HepG2 (cell line): Measurements from ENCODE around the gene MAVS. TPM values are rescaled to one million over a fixed set of nuclear protein-coding genes. Genes with fewer than 3 reads are reported as not detected.

Experiments
- BRCA1 ChIP-seq: sonication (generic); formaldehyde crosslinking; IDR thresholded peaks from 2 replicates; pipeline ENCODE4 v1.4.0; 2020; ENCODE audit warnings: missing genetic modification reagents
- CREB3 ChIP-seq: sonication (generic); formaldehyde crosslinking; IDR thresholded peaks from 2 replicates; pipeline ENCODE4 v1.5.0; 2020; ENCODE audit warnings: missing genetic modification reagents
- HDAC1 ChIP-seq: sonication (generic); formaldehyde crosslinking; IDR thresholded peaks from 2 replicates; pipeline ENCODE4 v1.5.1; 2020; ENCODE audit warnings: mild to moderate bottlenecking, missing genetic modification reagents
- HNF4A ChIP-seq: sonication (generic); formaldehyde crosslinking; IDR thresholded peaks from 2 replicates; pipeline ENCODE4 v1.4.0; 2020; ENCODE audit warnings: missing genetic modification reagents
- KDM1A ChIP-seq: IDR thresholded peaks from 2 replicates; pipeline ENCODE4 v1.6.1; 2016; ENCODE audit warnings: missing compliant biosample characterization
- KLF16 ChIP-seq, 2 experiments: sonication (generic) in 1 of 2; formaldehyde crosslinking in 1 of 2; IDR thresholded peaks; 2 replicates each; pipeline versions ENCODE4 v1.6.1 to v1.8.0; 2016 to 2023; ENCODE audit warnings: missing genetic modification reagents in 2 of 2, missing compliant biosample characterization in 1 of 2
- MAX ChIP-seq: IDR thresholded peaks from 2 replicates; pipeline ENCODE4 v1.6.1; 2012; ENCODE audit warnings: inconsistent platforms
- NCOA1 ChIP-seq: sonication (generic); formaldehyde crosslinking; IDR thresholded peaks from 2 replicates; pipeline ENCODE4 v1.9.0; 2021; ENCODE audit warnings: missing genetic modification reagents
- PHF21A ChIP-seq: sonication (generic); formaldehyde crosslinking; IDR thresholded peaks from 2 replicates; pipeline ENCODE4 v1.5.0; 2020; ENCODE audit warnings: mild to moderate bottlenecking, missing genetic modification reagents
- SATB2 ChIP-seq: sonication (generic); formaldehyde crosslinking; IDR thresholded peaks from 2 replicates; pipeline ENCODE4 v1.5.0; 2020; ENCODE audit warnings: missing genetic modification reagents
- SRSF1 ChIP-seq: fragments of 200-400 bp; formaldehyde crosslinking; optimal IDR thresholded peaks from 2 replicates; pipeline ENCODE3; 2017; ENCODE audit warnings: mild to moderate bottlenecking, low read depth, low read length, moderate library complexity
- STAT5B ChIP-seq: sonication (generic); formaldehyde crosslinking; IDR thresholded peaks from 2 replicates; pipeline ENCODE4 v1.4.0; 2020; ENCODE audit warnings: missing genetic modification reagents
- ZBTB14 ChIP-seq: sonication (generic); formaldehyde crosslinking; IDR thresholded peaks from 2 replicates; pipeline ENCODE4 v1.4.0; 2020; ENCODE audit warnings: missing genetic modification reagents
- ZFP37 ChIP-seq: sonication (generic); formaldehyde crosslinking; IDR thresholded peaks from 2 replicates; pipeline ENCODE4 v1.4.0; 2020; ENCODE audit warnings: missing genetic modification reagents, borderline replicate concordance
- ZFP90 ChIP-seq: sonication (generic); formaldehyde crosslinking; IDR thresholded peaks from 2 replicates; pipeline ENCODE4 v1.8.0; 2022; ENCODE audit warnings: missing genetic modification reagents, mild to moderate bottlenecking, inconsistent platforms, borderline replicate concordance
- ZNF282 ChIP-seq: fragments of 450-650 bp; IDR thresholded peaks from 2 replicates; pipeline ENCODE4 v1.6.1; 2018; ENCODE audit not compliant: partially characterized antibody
- ZNF543 ChIP-seq: sonication (generic); formaldehyde crosslinking; IDR thresholded peaks from 2 replicates; pipeline ENCODE4 v1.4.0; 2020; ENCODE audit warnings: mild to moderate bottlenecking, missing genetic modification reagents
- ZNF607 ChIP-seq: sonication (generic); formaldehyde crosslinking; IDR thresholded peaks from 2 replicates; pipeline ENCODE4 v1.5.1; 2020; ENCODE audit warnings: missing genetic modification reagents, mild to moderate bottlenecking, borderline replicate concordance
- ZNF766 ChIP-seq: sonication (generic); formaldehyde crosslinking; IDR thresholded peaks from 2 replicates; pipeline ENCODE4 v1.5.0; 2020; ENCODE audit warnings: missing genetic modification reagents, borderline replicate concordance
- ZSCAN20 ChIP-seq: sonication (generic); formaldehyde crosslinking; IDR thresholded peaks from 2 replicates; pipeline ENCODE4 v1.4.0; 2020; ENCODE audit warnings: missing genetic modification reagents, mild to moderate bottlenecking, borderline replicate concordance
- polyA plus RNA-seq, 8 experiments: library from polyadenylated mRNA; depleted of rRNA in 3 of 8; stranded (reverse) in 7 of 8; unstranded in 1 of 8; fragments of >200 nt; fragmentation: Illumina TruSeq in 4 of 8; extraction: Trizol in 4 of 8; gene quantifications; 2 replicates each; pipeline versions ENCODE4 v1.2.1 to v1.2.3, GENCODE V29; 2011 to 2016; ENCODE audit warnings: low read depth in 4 of 8, missing spikeins in 1 of 8, mixed read lengths in 1 of 8; ENCODE audit not compliant: insufficient read depth in 1 of 8
- total RNA-seq, 5 experiments: library from RNA; depleted of rRNA; stranded (reverse); fragments of >200 nt; fragmentation: Illumina TruSeq; extraction: Trizol; gene quantifications; 2 replicates each; pipeline ENCODE4 v1.2.3, GENCODE V29; 2016; ENCODE audit warnings: low read depth in 1 of 5
- TF ChIP-seq, protein P1 (sequence below): sonication (generic); formaldehyde crosslinking; IDR thresholded peaks from 2 replicates; pipeline ENCODE4 v1.9.0; 2021; ENCODE audit warnings: missing genetic modification reagents, borderline replicate concordance

The MAVS gene
- total and polyA plus RNA-seq, 2 of the 13 experiments (the other 11 are each of a cell fraction or from before 2014, with no cell fraction given), result 27.3 to 36.6 TPM

DNA sequence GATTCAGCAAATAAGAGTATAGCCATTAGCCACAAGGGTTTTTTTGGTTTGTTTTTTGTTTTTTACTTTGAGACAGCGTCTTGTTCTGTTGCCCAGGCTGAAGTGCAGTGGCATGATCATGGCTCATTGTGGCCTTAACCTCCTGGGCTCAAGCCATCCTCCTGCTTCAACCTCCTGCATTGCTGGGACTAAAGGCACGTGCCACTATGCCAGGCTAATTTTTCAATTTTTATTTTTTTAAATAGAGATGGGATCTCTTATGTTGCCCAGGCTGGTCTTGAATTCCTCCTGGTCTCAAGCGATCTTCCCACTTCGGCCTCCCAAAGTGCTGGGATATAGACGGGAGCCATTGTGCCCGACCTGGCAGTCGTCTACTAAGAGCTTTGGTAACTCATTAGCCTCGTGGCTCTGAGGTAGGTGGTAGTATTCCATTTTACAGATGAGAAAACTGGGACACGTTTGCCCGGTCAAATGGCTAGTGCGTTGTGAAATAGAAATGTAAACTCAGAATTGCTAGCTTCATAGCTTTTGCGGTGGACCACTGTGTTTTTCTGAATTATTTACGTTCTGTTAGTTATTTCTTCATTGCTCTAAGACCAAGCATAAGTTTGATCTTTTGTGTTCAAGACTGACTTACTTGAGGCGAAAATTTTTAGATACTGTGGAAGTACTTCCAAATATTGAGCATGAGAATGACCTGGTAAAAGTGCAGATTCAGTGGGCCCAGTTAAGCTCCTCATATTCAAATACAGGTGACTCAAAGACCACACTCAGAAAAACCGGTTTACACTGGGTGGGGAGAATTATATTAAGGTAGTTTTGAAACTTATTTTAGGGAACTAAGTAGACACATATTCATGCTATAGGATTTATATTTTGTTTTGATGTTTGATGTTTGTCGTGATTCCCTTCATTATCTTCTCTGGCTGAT is 44.6 kb downstream of the MAVS start (continued):
- TF ChIP-seq BRCA1 (CRISPR knock-in tag), result 0 out of 2 replicates have a peak, but pooled peaks have one; percentile 29
- TF ChIP-seq, protein P1, sequence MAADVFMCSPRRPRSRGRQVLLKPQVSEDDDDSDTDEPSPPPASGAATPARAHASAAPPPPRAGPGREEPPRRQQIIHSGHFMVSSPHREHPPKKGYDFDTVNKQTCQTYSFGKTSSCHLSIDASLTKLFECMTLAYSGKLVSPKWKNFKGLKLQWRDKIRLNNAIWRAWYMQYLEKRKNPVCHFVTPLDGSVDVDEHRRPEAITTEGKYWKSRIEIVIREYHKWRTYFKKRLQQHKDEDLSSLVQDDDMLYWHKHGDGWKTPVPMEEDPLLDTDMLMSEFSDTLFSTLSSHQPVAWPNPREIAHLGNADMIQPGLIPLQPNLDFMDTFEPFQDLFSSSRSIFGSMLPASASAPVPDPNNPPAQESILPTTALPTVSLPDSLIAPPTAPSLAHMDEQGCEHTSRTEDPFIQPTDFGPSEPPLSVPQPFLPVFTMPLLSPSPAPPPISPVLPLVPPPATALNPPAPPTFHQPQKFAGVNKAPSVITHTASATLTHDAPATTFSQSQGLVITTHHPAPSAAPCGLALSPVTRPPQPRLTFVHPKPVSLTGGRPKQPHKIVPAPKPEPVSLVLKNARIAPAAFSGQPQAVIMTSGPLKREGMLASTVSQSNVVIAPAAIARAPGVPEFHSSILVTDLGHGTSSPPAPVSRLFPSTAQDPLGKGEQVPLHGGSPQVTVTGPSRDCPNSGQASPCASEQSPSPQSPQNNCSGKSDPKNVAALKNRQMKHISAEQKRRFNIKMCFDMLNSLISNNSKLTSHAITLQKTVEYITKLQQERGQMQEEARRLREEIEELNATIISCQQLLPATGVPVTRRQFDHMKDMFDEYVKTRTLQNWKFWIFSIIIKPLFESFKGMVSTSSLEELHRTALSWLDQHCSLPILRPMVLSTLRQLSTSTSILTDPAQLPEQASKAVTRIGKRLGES (CRISPR knock-in tag), result 0 out of 2 replicates have a peak, but pooled peaks have one; percentile 31
- peak; percentile 35; the same call in 1 of the 2 replicates for TF ChIP-seq ZNF607 (CRISPR knock-in tag)
- TF ChIP-seq ZFP37 (CRISPR knock-in tag), result peak; percentile 43; the same call in 1 of the 2 replicates
- TF ChIP-seq ZNF282, result no peak
- TF ChIP-seq KDM1A, result peak; percentile 92; the same call in 1 of the 2 replicates
- TF ChIP-seq KLF16 (CRISPR knock-in tag; IDR thresholded peaks at IDR 0.05), result 0 out of 4 replicates have a peak, but pooled peaks of 1 of the 2 experiments have one; percentile 51
- TF ChIP-seq CREB3, result 0 out of 2 replicates have a peak, but pooled peaks have one; percentile 71
- peak; percentile 50; the same call in 1 of the 2 replicates for TF ChIP-seq ZNF766 (CRISPR knock-in tag)
- no peak for TF ChIP-seq SRSF1
- TF ChIP-seq HNF4A (CRISPR knock-in tag), result peak; percentile 34
- TF ChIP-seq MAX, result 0 out of 2 replicates have a peak, but pooled peaks have one; percentile 17
- peak; percentile 64; the same call in 1 of the 2 replicates for TF ChIP-seq SATB2 (CRISPR knock-in tag)
- no peak for TF ChIP-seq ZNF543 (CRISPR knock-in tag)
- TF ChIP-seq ZSCAN20 (CRISPR knock-in tag), result 0 out of 2 replicates have a peak, but pooled peaks have one; percentile 74
- TF ChIP-seq PHF21A, result 0 out of 2 replicates have a peak, but pooled peaks have one; percentile 34
- TF ChIP-seq ZBTB14, result no peak
- TF ChIP-seq HDAC1 (CRISPR knock-in tag), result 0 out of 2 replicates have a peak, but pooled peaks have one; percentile 24
- no peak for TF ChIP-seq STAT5B (CRISPR knock-in tag)
- TF ChIP-seq NCOA1 (CRISPR knock-in tag), result peak; percentile 66; the same call in 1 of the 2 replicates
- TF ChIP-seq ZFP90 (CRISPR knock-in tag), result 0 out of 2 replicates have a peak, but pooled peaks have one; percentile 58
